GM21619 (cell line): ENCODE results near the gene DTNA.

Experiments used
- ATAC-seq: cut with Tn5 transposase; IDR thresholded peaks from one replicate; pipeline ENCODE4 v1.9.1; 2021; ENCODE audit not compliant: unreplicated experiment

DTNA gene

GRCh38 chr18:34805103-34805877, 95.2 kb downstream of the DTNA start:
- ATAC-seq = no peak

GRCh38 chr18:34805878-34806351, 95.8 kb downstream of the DTNA start:
- no peak for ATAC-seq

- no peak for ATAC-seq
Observed at GRCh38 chr18:34806527-34806926, 96.4 kb downstream of the DTNA start.

- ATAC-seq = no peak
Observed at GRCh38 chr18:34807106-34807796, 97.2 kb downstream of the DTNA start.

GRCh38 chr18:34808389-34808788, 98.3 kb downstream of the DTNA start:
- ATAC-seq = no peak

GRCh38 chr18:34809451-34810072, 99.5 kb downstream of the DTNA start:
- no peak for ATAC-seq

GRCh38 chr18:34816183-34816582, 106.1 kb downstream of the DTNA start:
- ATAC-seq = no peak

- ATAC-seq = no peak
Observed at GRCh38 chr18:34817636-34818035, 107.5 kb downstream of the DTNA start.

- ATAC-seq = no peak
Observed at GRCh38 chr18:34818064-34818463, 108.0 kb downstream of the DTNA start.

GRCh38 chr18:34820360-34821065, 110.4 kb downstream of the DTNA start:
- ATAC-seq = no peak

- ATAC-seq = no peak
Observed at GRCh38 chr18:34821669-34822210, 111.6 kb downstream of the DTNA start.

- ATAC-seq = no peak
Observed at GRCh38 chr18:34828093-34828492, 118.0 kb downstream of the DTNA start.

GRCh38 chr18:34834897-34835296, 124.8 kb downstream of the DTNA start:
- ATAC-seq = no peak

GRCh38 chr18:34835466-34835865, 125.4 kb downstream of the DTNA start:
- ATAC-seq = no peak

- no peak for ATAC-seq
Observed at GRCh38 chr18:34837769-34838272, 127.7 kb downstream of the DTNA start.

- no peak for ATAC-seq
Observed at GRCh38 chr18:34838669-34839068, 128.6 kb downstream of the DTNA start.

GRCh38 chr18:34840256-34840826, 130.2 kb downstream of the DTNA start:
- no peak for ATAC-seq

- ATAC-seq = no peak
Observed at GRCh38 chr18:34841891-34842290, 131.8 kb downstream of the DTNA start.

GRCh38 chr18:34844072-34844471, 134.0 kb downstream of the DTNA start:
- no peak for ATAC-seq

- ATAC-seq = no peak
Observed at GRCh38 chr18:34844732-34845459, 134.8 kb downstream of the DTNA start.
